LHCN-M2 (cell line): ENCODE results near the gene GRID1. TPM values are rescaled to one million over a fixed set of nuclear protein-coding genes. Genes with fewer than 3 reads are reported as not detected.

Experiments
- DNase-seq: peaks from one replicate; pipeline ENCODE4 v3.0.0-alpha.2; 2012; ENCODE audit warnings: low read depth
- total RNA-seq: library from RNA; depleted of rRNA; stranded (reverse); fragments of >200 nt; gene quantifications from 2 replicates; pipeline ENCODE4 v1.2.3, GENCODE V29; 2014

The GRID1 gene
- total RNA-seq, 1 experiment from 2014 or later, result not detected

DNA sequence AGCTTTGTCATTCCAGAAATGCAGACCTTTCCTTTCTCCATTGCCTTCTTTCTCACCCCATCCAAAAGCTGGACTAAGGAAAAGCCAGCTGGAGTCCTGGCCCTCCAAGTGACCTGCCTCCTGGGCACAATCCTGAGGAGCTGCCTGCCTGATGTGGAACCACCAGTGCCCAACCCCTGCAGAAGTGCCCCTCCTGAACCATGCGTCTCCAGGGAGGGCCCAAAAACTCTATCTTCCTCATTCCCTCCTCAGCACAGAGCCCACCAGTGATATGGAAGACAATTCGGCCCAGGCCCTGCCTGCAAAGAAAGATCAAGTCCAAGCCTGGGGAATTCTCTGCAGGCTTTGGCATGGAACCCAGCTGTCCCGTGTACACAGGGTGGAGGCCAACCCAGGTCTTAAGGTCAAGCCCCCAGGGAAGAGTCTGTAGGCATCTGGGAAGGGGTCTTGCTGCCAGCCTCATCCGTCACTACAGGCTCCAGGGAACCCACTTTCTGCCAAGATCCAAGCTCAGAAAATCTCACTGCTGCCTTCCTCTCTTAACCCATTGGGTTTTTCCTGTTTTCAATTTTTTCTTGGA lies 3.5 kb upstream of the GRID1 start:
- DNase-seq, result no peak

DNA sequence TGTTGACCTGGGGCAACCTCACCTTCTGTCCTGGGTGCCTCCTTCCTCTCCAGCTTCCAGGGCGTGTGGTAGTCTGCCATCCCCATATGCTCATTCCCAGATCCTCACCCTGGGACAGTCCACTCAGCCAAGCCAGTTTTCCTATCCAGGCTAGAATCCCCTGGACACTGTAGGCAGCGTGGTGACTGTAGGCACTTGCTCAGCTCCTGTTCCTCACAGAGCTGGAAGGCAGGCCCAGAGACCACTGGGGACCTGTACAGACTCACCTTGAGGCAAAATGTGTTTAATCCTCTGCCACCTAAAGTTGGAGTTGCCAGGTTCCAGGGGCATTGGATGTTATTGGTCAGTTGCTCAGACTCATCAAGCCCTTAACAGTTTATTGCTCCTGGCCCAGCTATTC lies 2.4 kb upstream of the GRID1 start:
- DNase-seq, result no peak

DNA sequence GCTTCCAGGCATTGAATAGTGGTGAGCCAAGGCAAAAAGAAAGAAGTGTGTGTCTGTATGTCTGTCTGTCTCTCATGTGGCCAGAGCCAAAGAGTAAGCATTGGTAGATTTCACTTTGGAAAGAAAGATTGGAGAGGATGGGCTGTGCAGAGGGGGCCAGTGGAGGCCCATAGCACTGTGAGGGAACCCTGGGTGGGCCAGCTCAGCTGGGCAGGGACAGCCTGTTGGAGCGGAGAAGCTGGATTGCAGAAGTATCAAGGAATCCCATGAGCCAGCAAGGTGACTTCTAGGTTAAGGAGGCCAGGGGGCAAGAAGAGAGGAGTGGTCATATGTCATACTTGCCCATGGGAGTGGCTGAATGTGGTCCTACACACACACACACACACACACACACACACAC lies 1.5 kb upstream of the GRID1 start:
- no peak for DNase-seq

DNA sequence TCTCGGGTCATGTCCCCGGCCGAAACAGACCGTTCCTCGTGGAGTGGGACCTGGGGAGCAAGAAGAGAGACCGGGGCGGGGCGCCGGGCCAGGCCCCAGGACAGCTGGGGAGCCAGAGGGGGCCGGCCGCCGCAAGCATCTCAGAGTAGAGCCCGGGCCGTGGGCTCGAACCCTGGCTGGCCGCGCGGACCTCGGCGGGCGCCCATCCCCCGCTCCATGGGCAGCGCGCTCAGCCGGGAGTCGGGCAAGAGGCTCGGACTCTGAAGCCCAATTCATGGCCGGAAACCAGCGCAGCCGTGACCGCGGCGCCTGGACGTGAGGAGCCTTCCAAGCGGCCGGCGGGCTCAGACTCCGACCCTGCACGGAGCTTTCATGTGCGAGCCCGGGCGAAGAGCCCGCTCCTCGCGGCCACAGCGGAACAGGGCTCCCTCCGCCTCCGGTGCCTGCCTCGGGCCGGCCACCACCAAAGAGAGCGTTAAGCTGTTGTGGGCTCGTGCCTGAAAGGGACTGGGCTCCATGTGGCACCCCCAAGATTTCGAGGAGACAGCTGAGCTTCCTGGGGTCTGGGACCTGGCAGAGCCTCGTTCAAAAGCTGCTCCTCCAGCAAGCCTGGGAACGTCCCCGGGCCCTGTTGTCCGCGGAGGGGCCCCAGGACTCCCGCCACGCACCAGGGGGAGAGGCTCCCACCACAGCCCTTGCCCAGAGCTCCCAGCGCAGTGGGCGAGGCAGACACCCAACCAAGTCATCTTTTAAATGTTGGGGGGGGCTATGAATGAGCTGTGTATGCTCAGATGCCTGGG lies 757 bp upstream of the GRID1 start:
- no peak for DNase-seq

DNA sequence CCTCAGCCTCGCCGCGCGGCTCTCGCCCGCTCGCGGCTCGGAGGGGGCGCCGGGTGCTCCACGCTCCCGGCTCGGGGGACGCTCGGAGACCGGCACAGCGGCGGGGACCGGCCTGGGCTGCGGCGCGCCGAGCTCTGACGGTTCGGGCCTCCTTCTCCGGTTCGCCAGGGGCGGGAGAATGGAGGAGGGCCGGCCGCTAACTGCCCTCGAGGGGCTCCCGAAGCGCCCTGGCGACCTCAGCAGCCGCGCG lies 232 bp upstream of the GRID1 start:
- DNase-seq, result no peak

DNA sequence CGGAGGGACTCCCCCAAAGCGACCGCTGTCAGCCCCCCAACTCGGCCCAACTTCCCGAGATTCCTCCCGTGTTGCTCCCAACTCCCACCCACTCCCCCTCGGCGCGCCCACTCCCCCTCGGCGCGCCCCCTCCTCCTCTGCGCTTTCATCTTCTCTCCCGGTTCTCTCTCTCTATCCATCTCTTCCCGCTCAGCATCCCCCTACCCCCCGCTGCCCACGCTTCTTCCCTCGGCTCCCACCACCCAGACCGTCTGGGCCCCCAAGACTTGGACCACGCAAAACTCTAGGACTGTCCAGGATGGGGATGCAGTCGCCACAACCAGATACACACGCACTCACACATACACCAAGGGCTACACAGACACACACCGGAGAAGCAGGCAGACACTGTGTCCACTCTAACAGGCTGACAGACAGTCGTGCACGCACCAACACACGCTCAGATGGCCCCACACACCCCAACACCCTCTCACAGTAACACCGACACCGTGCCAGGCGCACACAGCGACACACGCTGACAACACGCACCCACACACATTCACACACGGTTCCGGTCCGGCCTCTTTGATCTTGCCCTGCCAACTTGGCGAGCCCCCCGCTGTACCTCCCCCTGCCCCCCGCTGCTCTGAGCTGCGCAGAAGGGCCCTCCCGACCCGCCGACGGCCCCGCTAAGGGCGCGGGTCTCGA lies 1.1 kb downstream of the GRID1 start:
- DNase-seq, result no peak

DNA sequence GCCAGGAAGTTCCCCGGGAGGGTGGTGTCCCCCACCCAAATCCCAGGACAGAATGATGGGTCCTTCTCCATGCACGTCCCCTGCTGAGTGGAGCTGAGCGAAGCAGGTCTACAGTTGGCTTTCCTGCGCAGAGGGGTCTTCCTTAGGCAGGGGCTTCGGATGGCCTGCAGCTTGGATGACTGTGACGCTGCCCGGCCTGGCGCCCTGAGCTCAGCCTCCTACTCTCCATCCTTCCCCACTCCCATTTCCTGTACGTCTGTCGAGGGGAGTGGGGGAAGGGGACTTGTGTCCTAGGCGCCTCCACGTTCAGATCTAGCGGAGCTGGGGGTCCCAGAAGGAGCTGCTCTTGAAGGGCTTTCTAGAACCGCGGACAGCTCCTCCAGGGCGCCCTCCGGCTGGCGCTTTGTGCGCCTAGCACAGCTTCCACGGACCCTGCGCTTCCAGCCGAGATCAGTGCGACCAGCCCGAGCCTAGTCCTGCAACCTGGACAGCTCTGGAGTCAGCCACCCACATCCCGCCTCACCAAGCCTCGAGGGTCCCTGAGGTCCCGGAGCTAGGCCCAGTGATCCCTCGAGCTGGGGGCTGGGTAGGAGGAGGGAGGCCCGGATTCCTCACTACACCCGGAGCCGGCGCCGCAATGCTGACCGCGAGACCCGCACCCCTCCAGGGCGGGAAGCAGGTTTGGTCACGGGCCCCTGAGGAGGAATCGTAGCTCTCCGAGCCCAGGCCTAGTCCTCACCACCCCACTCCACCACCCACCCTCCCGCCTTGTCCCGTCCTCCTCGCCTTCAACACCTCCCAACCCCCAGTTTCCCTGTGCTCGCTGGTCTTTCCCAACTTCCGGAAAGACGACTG lies 1.9 kb downstream of the GRID1 start:
- no peak for DNase-seq

DNA sequence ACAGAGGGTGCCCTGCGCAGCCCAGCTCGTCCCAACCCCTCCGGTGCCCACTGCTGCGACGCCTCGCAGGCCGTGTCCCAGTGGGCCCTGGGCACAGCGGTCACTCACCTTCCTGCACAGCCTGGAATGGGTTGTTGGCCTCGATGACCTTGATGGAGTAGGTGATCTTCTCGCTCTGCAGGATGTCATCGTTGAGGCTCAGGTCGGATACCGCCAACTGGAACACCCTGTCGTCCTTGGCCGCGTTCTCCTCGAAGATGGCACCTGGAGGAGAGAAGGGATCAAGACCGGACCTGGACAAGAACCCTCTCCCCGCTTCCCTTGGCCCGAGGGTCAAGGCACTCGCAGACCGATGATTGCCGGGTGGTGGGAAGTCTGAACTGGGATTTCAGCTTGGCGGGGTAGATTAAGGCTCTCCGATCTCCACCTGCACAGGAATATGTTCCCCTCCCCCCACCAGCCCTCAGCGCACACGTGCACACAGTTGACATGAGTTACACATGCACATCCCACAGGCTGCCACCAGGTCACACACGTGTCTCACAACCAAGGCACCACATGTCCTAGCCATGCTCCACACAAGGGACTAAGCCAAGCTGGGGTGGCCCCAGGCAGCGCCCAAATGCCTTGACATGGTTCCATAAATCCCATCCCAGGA lies 2.6 kb downstream of the GRID1 start:
- DNase-seq, result no peak

DNA sequence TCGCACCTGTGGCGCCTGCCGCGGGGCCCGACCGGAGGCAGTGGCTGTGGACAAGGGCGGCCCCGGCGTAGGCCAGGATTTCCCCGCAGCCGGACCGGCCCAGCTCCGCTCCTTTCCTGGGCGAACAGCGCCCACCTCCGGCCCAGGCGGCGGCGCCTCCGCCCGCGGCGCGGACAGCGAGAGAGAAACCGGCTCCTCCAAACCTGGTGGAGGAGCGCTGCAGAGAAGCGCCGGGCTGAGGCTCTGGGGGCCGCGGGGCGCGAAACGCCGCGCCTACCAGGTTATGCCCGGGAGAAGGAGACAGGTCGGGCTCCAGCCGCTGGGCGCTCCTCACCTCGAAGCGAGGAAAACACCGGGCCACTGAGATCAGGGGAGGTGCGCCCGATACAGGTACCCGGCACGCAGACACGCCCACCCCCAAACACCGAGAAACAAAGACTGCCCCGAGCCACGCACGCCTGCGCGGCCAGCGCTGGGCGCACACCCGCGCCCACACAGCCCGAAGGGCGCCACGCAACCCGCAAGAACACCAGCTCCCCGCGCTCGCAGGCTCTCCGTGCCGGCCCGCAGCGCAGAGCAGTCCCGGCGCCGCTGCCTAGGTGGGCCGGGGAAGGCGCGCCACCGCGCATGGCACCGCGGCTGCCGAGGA lies 3.3 kb downstream of the GRID1 start:
- DNase-seq, result no peak

DNA sequence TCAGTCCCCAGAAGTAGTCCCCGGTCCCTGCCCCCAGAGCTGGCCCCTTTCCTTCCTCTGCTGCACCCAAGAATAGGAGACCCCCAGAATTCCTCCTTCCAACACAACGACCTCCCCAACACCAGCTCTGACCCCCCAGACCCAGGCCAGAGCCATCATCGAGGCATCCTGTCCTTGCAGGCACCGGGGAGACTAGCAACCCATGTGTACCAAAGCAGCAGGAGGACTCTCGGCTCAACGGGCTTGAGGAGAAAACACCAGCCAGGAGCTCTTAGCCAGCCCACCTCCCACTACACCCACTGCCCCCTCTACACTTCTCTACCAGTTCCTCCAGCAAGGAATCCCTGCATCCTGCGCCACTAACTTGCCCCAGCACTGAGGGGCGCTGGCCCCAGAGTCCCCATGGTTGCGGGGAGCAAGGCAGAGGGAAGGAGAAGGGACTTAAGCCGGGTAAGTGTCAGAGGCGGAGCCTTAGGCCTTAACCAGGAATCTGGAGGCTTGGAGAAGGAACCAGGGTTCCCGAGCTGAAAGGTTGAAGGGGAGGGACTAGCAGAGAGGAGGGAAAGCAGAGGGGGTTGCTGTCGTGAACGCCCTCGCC lies 3.9 kb downstream of the GRID1 start:
- no peak for DNase-seq

DNA sequence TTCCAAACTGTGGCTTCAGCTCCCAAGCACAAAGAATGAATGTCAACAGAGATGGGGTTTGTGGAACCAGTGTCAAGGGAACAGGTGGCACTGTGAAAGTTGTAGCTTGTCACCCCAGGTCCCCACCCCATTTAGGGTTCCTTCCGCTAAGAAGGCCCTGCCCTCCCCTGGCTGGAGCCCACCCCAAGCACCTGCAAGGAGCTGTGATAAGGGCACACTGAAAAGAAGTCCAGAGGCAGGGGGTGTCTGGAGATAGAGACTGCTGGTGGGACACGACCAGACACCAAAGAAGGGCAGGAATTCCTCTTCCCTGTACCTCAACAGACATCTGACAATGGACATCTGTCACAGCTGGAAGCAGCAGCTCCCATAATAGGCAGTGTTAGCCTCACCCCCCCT lies 4.5 kb downstream of the GRID1 start:
- no peak for DNase-seq

DNA sequence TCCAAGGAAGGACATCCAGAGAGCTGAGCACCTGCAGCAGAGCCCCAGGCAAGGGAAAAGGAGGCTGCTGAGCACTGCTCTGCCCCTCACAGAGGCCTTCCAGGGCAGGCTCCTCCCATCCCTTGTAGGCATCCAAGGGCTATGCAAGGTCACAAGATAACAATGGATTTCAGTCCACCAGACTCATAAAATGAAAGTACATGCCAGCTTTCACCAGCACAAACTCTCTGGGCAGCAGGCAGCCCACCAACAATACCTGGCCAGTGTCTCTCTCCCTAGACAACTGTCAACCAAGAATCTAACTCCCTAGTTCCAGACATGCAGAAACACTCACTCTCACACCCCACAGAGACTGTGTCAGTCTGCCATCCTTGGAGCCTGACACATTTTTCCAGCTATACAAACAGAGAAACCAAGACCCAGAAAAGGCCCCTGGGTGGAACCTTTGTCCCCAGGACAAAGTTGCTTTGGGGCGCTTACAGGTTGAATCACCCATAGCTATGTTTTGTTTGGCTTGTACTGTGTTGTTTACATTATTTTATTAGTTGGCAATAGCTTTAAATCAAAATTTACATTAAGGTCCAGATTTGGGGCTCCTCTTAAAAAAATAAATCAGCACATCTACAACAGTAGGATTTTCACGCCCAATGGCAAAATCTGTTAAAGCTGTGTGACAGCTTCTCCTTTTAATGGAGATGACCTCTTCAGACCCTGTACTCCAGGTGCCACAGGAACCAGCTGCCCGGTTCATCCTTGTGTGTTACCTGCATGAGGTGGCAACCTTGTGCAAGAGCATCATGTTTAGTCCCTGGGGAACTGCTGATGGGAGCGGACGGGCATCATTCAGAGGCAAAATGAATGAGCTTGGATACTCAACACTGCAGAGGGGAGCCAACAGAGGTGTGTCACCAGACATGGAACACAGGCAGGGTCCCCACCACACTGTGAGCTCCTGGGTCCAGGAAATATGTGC lies 5.2 kb downstream of the GRID1 start:
- no peak for DNase-seq

DNA sequence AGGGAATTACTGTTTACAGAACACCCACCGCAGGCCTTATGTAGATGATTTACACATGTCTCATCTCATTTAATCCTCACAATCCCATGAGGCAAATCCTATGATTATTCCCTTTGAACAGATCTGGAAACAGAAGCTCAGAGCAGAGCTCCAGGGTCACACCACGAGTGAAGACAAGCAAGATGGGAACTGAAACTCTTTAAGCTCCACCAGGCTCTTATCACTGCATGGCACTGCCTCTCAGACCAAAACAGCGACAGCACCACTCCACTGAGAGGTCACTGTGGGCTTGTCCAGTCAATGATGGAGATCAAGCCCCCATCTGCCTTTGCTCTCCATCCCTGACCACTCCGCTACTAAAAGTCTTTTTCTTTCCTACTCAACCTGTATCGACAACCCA lies 5.9 kb downstream of the GRID1 start:
- DNase-seq, result no peak

DNA sequence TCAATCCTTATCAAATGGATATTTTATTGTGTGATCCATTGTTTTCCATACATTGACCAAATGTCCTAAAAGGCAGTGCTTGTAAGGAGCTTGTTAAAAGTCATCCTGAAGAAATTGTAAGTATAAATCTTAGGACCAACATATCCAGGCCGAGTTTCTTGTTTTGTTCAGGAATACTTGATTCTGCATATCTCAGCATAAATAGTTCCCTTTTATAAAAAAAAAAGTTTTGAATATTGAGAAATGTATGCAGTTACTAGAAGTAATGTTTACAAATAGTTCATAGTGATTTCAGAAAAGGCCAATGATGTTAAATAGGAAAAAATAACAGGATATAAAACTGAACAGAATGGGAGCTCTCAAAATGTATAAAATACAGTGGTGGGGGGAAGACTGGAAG lies 6.6 kb downstream of the GRID1 start:
- DNase-seq, result no peak

DNA sequence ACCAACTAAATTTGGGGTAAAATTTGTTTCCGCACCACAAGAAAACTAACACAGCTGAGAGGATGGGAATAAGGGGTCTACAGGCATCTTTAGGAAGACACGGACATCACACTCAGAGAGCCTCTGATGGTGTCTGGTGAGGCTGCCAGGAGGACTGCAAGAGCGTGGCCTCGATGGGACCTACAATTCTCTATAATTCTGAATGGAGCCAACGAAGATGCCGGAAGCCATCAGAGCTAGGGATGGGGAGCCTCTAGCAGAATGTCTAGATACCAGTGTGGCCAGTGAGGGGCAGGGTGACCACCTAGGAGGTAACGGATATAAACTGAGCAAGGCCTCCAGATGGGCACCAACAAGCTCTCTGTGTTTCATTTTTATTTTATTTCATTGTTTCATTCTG lies 7.5 kb downstream of the GRID1 start:
- DNase-seq, result no peak

DNA sequence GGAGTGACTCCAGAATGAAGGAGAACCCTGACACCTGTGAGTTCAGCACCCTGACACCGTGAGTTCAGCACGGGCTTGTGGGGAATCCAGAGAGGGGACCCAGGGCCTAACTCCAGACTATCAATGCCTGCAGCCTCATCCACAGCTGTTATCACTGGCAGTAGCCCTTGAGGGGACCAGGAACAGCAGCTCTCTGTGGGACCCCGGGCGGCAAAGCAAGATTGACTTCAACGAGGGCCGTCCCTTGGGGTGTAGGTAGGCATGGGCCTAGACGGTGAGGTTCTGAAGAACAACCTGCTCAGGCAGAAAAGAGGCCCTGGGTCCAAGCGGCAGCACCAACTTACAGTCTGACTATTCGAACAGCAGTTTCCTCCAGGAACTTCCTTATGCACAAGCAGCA lies 8.9 kb downstream of the GRID1 start:
- DNase-seq, result no peak

DNA sequence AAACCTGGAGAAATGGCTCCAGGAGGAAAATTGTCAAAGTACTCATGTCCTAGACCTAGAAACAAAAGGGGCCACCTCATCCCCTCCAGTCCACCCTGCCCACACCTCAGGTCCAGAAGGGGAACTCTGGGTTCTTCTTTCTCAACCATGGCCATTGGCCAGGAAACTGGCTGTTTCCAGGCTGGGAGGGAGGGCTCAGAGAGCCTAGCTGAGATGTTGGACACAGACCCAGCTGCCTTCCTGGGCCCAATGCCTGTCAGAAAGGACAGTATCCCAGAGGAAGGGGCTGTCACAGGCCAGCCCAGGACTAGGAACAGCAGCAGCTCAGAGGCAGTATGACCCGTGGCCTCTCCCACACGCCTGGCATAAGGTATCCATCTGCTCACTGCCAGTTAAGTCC lies 9.6 kb downstream of the GRID1 start:
- no peak for DNase-seq

DNA sequence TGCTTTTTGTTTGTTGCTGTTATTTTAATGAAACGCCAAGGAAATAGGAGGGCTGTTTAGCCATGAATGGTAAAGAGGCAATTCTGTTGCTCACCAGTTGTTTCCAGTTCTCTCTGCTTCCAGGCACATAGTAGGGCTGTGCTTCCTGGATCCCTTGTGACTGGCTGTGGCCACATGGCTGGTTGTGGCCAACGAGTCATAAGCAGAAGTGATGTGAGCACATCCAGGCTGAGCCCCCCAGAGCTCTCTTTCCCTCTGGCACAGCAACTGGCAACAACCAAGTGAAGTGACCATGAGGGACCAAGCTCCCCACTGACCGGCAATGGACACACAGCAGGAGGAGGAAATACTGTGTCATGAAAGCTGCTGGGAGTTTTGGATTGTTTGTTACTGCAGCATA lies 10.3 kb downstream of the GRID1 start:
- no peak for DNase-seq

DNA sequence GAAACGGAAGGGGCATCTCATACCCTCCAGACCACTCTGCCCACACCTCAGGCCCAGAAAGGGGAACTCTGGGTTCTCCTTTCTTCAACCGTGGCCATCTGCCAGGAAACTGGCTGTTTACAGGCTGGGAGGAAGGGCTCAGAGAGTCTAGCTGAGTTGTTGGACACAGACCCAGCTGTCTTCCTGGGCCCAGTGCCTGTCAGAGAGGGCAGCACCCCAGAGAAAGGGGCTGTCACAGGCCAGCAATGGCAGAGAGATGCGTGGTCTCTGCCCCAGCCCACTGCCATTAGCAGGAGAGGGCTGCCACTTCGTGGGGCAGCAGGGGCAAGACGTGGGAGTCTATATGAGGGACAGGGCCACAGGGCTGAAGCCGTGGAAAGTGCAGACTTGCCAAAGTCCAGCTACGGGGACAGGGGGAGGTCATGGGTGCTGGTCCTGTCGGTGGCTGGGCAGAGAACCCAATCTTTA lies 11.0 kb downstream of the GRID1 start:
- no peak for DNase-seq
